Mesenchymal stem cell (in vitro differentiated cells and primary cell): ENCODE measurements around the gene ALPK3.

Experiments
- DNase-seq: peaks from one replicate; pipeline ENCODE4 v3.0.0-alpha.2; 2013
- H2AFZ ChIP-seq: one replicate; pipeline ENCODE4 v1.6.1; 2013; ENCODE audit warnings: low read depth, mild to moderate bottlenecking, control low read depth, inconsistent platforms, low read length, moderate library complexity
- H2AK5ac ChIP-seq: 2 replicates; pipeline ENCODE4 v1.6.1; 2013; ENCODE audit warnings: low read length, moderate library complexity, mild to moderate bottlenecking, inconsistent platforms; ENCODE audit not compliant: severe bottlenecking
- H2BK120ac ChIP-seq: one replicate; pipeline ENCODE4 v1.6.1; 2013; ENCODE audit warnings: low read depth, mild to moderate bottlenecking, inconsistent platforms, low read length, moderate library complexity
- H2BK12ac ChIP-seq, 2 experiments: one replicate each; pipeline ENCODE4 v1.6.1; 2013; ENCODE audit warnings: inconsistent platforms in 2 of 2, low read length in 2 of 2, mild to moderate bottlenecking in 2 of 2, moderate library complexity in 2 of 2, control low read depth in 1 of 2
- H2BK15ac ChIP-seq: one replicate; pipeline ENCODE4 v1.6.1; 2013; ENCODE audit warnings: mild to moderate bottlenecking, low read depth, inconsistent platforms; ENCODE audit not compliant: poor library complexity, severe bottlenecking
- H2BK5ac ChIP-seq: 2 replicates; pipeline ENCODE4 v1.6.1; 2013; ENCODE audit warnings: low read depth, mild to moderate bottlenecking, low read length, control low read depth, inconsistent platforms; ENCODE audit not compliant: poor library complexity, severe bottlenecking
- H3K14ac ChIP-seq, 2 experiments: one replicate each; pipeline ENCODE4 v1.6.1; 2013; ENCODE audit warnings: inconsistent platforms in 2 of 2, low read length in 2 of 2, control low read depth in 1 of 2, mild to moderate bottlenecking in 1 of 2, moderate library complexity in 1 of 2
- H3K18ac ChIP-seq, 2 experiments: one replicate each; pipeline ENCODE4 v1.6.1; 2013; ENCODE audit warnings: inconsistent platforms in 2 of 2, low read length in 2 of 2, control low read depth in 1 of 2, low read depth in 1 of 2, mild to moderate bottlenecking in 1 of 2
- H3K23ac ChIP-seq, 2 experiments: one replicate each; pipeline ENCODE4 v1.6.1; 2013; ENCODE audit warnings: inconsistent platforms in 2 of 2, low read length in 2 of 2, mild to moderate bottlenecking in 2 of 2, moderate library complexity in 2 of 2, control low read depth in 1 of 2
- H3K27ac ChIP-seq: 2 replicates; pipeline ENCODE4 v1.5.1; 2013; ENCODE audit warnings: mild to moderate bottlenecking, moderate library complexity, low read length, control low read depth, inconsistent platforms; ENCODE audit not compliant: poor library complexity, severe bottlenecking
- H3K27me3 ChIP-seq, 2 experiments: 2 replicates each; pipeline versions ENCODE4 v1.6.1 to v1.7.0; 2013; ENCODE audit warnings: low read length in 2 of 2, mild to moderate bottlenecking in 2 of 2, moderate library complexity in 2 of 2, control low read depth in 1 of 2, inconsistent platforms in 1 of 2; ENCODE audit not compliant: control insufficient read depth in 1 of 2, insufficient read depth in 1 of 2
- H3K36me3 ChIP-seq, 2 experiments: 2 replicates each; pipeline versions ENCODE4 v1.6.1 to v1.7.0; 2013; ENCODE audit warnings: low read length in 2 of 2, control low read depth in 1 of 2, inconsistent platforms in 1 of 2, low read depth in 1 of 2, mild to moderate bottlenecking in 1 of 2; ENCODE audit not compliant: insufficient read depth in 2 of 2, control insufficient read depth in 1 of 2
- H3K4ac ChIP-seq, 2 experiments: one replicate each; pipeline ENCODE4 v1.6.1; 2013; ENCODE audit warnings: inconsistent platforms in 2 of 2, low read length in 2 of 2, mild to moderate bottlenecking in 2 of 2, moderate library complexity in 2 of 2, control low read depth in 1 of 2, low read depth in 1 of 2
- H3K4me1 ChIP-seq: 2 replicates; pipeline ENCODE4 v1.6.1; 2013; ENCODE audit warnings: low read depth, low read length, control low read depth; ENCODE audit not compliant: control insufficient read depth, insufficient read depth
- H3K4me2 ChIP-seq: 2 replicates; pipeline ENCODE4 v1.6.1; 2013; ENCODE audit warnings: low read length, mild to moderate bottlenecking, inconsistent platforms; ENCODE audit not compliant: poor library complexity, severe bottlenecking
- H3K4me3 ChIP-seq, 2 experiments: 2 replicates each; pipeline versions ENCODE4 v1.5.1 to v1.7.0; 2013; ENCODE audit warnings: low read length in 2 of 2, mild to moderate bottlenecking in 2 of 2, control low read depth in 1 of 2, low read depth in 1 of 2; ENCODE audit not compliant: insufficient read depth in 1 of 2
- H3K79me1 ChIP-seq: replicated peaks from 2 replicates; pipeline ENCODE4 v1.6.1; 2013; ENCODE audit warnings: mild to moderate bottlenecking, control low read depth, low read length, inconsistent platforms; ENCODE audit not compliant: poor library complexity, severe bottlenecking
- H3K9ac ChIP-seq: 2 replicates; pipeline ENCODE4 v1.7.0; 2013; ENCODE audit warnings: mild to moderate bottlenecking, low read length, moderate library complexity
- H3K9me3 ChIP-seq: 2 replicates; pipeline ENCODE4 v1.7.0; 2013; ENCODE audit warnings: mild to moderate bottlenecking, low read length; ENCODE audit not compliant: control insufficient read depth
- H4K8ac ChIP-seq: one replicate; pipeline ENCODE4 v1.6.1; 2013; ENCODE audit warnings: inconsistent platforms, mild to moderate bottlenecking, low read length, moderate library complexity
- H4K91ac ChIP-seq: one replicate; pipeline ENCODE4 v1.6.1; 2013; ENCODE audit warnings: mild to moderate bottlenecking, low read length, inconsistent platforms
- WGBS: methylation state at CpG from one replicate; pipeline ENCODE4 v1.1.7; 2013; ENCODE audit warnings: mixed read lengths; 5-methylcytosine and 5-hydroxymethylcytosine counted together

Gene ALPK3

GRCh38 chr15:84828086-84828908 is 11.1 kb downstream of the ALPK3 start:
- Histone ChIP-seq H2BK15ac (no peak overlapping the region), H2BK5ac (no peak overlapping the region), H3K36me3 (no peaks in the 10 kb centered on the region), H3K9me3 (no peaks in the 10 kb centered on the region), H3K27me3 (peaks cover 0 to 23% of the 10 kb centered on the region in 2 experiments), H4K91ac (no peak overlapping the region), H3K9ac (no peak overlapping the region), H3K4me2 (no peak overlapping the region), H3K4me1 (peaks cover 2% of the 10 kb centered on the region), H2AFZ (no peak overlapping the region), H3K4me3 (peak overlapping the region in 1 of 2 experiments; percentile 11), H3K27ac (no peak overlapping the region), H3K79me1 (no peaks in the 10 kb centered on the region), H4K8ac (no peak overlapping the region), H3K4ac (no peak overlapping the region), H2BK120ac (no peak overlapping the region), H3K14ac (no peak overlapping the region), H3K18ac (no peak overlapping the region), H2AK5ac (no peak overlapping the region), H2BK12ac (no peak overlapping the region), H3K23ac (no peak overlapping the region)
- DNase-seq: no peak
- 84% methylated on average over 12 of the region's 14 CpGs for WGBS

GRCh38 chr15:84829428-84829827 is 12.3 kb downstream of the ALPK3 start:
- Histone ChIP-seq H3K18ac (no peak overlapping the region), H4K91ac (no peak overlapping the region), H3K4me3 (no peak overlapping the region), H3K79me1 (no peaks in the 10 kb centered on the region), H3K14ac (no peak overlapping the region), H3K36me3 (no peaks in the 10 kb centered on the region), H3K23ac (no peak overlapping the region), H4K8ac (no peak overlapping the region), H2BK120ac (no peak overlapping the region), H2AK5ac (no peak overlapping the region), H3K4me2 (no peak overlapping the region), H3K27ac (no peak overlapping the region), H3K27me3 (peaks cover 0 to 23% of the 10 kb centered on the region in 2 experiments), H3K4me1 (peaks cover 7% of the 10 kb centered on the region), H2AFZ (no peak overlapping the region), H2BK12ac (no peak overlapping the region), H2BK5ac (no peak overlapping the region), H3K9ac (no peak overlapping the region), H3K4ac (no peak overlapping the region), H3K9me3 (no peaks in the 10 kb centered on the region), H2BK15ac (no peak overlapping the region)
- over 99% methylated on average over 7 of the region's 8 CpGs for WGBS
- DNase-seq: no peak

GRCh38 chr15:84830036-84830435 is 12.9 kb downstream of the ALPK3 start:
- Histone ChIP-seq H3K27me3 (peaks cover 0 to 29% of the 10 kb centered on the region in 2 experiments), H3K4me3 (no peak overlapping the region), H4K91ac (no peak overlapping the region), H4K8ac (no peak overlapping the region), H2AK5ac (no peak overlapping the region), H3K14ac (no peak overlapping the region), H3K9me3 (no peaks in the 10 kb centered on the region), H2BK5ac (no peak overlapping the region), H3K27ac (no peak overlapping the region), H2BK120ac (no peak overlapping the region), H3K4me1 (peaks cover 8% of the 10 kb centered on the region), H3K23ac (no peak overlapping the region), H3K18ac (no peak overlapping the region), H3K9ac (no peak overlapping the region), H3K4me2 (no peak overlapping the region), H2AFZ (no peak overlapping the region), H3K79me1 (no peaks in the 10 kb centered on the region), H2BK15ac (no peak overlapping the region), H3K36me3 (no peaks in the 10 kb centered on the region), H2BK12ac (no peak overlapping the region), H3K4ac (no peak overlapping the region)
- WGBS: 95% methylated on average over 2 of the region's 2 CpGs
- no peak for DNase-seq

- no peak overlapping the region for H2BK15ac ChIP-seq
- no peak overlapping the region for H3K4ac ChIP-seq
- H3K4me3 ChIP-seq: no peak overlapping the region
- no peak overlapping the region for H4K8ac ChIP-seq
- H3K23ac ChIP-seq: no peak overlapping the region
- no peaks in the 10 kb centered on the region for H3K36me3 ChIP-seq
- H2AFZ ChIP-seq: no peak overlapping the region
- no peak overlapping the region for H3K27ac ChIP-seq
- no peak overlapping the region for H2AK5ac ChIP-seq
- H3K79me1 ChIP-seq: no peaks in the 10 kb centered on the region
- no peak for DNase-seq
- peaks cover 5 to 33% of the 10 kb centered on the region in 2 experiments for H3K27me3 ChIP-seq
- H2BK12ac ChIP-seq: no peak overlapping the region
- 96% methylated on average over 4 of the region's 5 CpGs for whole genome bisulfite sequencing
- H4K91ac ChIP-seq: no peak overlapping the region
- peaks cover 10% of the 10 kb centered on the region for H3K4me1 ChIP-seq
- no peaks in the 10 kb centered on the region for H3K9me3 ChIP-seq
- H3K4me2 ChIP-seq: no peak overlapping the region
- no peak overlapping the region for H2BK5ac ChIP-seq
- H3K14ac ChIP-seq: no peak overlapping the region
- no peak overlapping the region for H3K18ac ChIP-seq
- H3K9ac ChIP-seq: no peak overlapping the region
- H2BK120ac ChIP-seq: no peak overlapping the region
Observed at GRCh38 chr15:84831028-84831427, 13.9 kb downstream of the ALPK3 start.
